GM18505 (cell line): Measurements from ENCODE around the gene LPCAT1.

Experiments used
- ATAC-seq: cut with Tn5 transposase; IDR thresholded peaks from one replicate; pipeline ENCODE4 v1.9.1; 2021; ENCODE audit not compliant: unreplicated experiment
- POLR2A ChIP-seq: IDR thresholded peaks from 4 replicates; pipeline ENCODE4 v1.6.1; 2011; ENCODE audit warnings: borderline replicate concordance; ENCODE audit not compliant: insufficient read depth, insufficient read length; ENCODE audit errors: extremely low read depth

Gene LPCAT1

GRCh38 chr5:1420211-1421195, 103.3 kb downstream of the LPCAT1 start:
- TF ChIP-seq POLR2A: no peak
- ATAC-seq: no peak

GRCh38 chr5:1419476-1420210, 104.1 kb downstream of the LPCAT1 start:
- no peak for ATAC-seq
- no peak for TF ChIP-seq POLR2A

DNA sequence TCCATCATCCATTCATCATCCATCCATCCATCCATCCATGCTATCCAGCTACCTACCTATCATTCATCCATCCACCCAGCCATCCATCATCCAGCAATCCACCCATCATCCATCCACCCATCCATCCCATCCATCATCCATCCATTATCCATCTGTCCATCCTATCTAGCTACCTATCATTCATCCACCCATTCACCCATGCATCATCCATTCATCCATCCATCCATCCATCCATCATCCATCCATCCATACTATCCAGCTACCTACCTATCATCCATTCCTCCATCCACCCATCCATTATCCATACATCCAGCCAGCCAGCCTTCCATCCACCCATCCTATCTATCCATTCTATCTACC, 104.9 kb downstream of the LPCAT1 start:
- no peak for ATAC-seq
- TF ChIP-seq POLR2A: no peak

DNA sequence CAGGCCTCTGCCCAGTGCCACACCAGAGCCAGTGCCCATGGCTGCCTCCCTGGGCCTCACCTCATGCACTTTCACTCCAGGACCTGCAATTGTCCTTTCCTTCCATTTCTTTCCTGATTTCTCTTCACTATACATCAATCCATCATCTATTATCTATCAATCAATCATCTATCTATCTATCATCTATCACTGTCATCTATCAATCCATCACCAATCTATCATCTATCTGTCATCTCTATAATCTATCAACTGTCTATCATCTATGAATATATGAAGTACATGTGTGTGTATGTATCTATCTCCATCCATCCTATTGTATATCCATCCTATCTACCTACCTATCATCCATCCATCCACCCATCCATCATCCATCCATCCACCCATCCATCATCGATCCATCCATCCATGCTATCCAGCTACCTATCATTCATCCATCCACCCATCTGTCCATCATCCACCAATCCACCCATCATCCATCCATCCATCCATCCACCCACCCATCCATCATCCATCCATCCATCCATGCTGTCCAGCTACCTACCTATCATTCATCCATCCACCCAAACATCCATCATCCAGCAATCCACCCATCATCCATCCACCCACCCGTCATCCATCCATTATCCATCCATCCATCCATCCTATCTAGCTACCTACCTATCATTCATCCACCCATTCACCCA, 105.4 kb downstream of the LPCAT1 start:
- TF ChIP-seq POLR2A: no peak
- no peak for ATAC-seq

GRCh38 chr5:1417586-1418225, 106.1 kb downstream of the LPCAT1 start:
- ATAC-seq: no peak
- no peak for TF ChIP-seq POLR2A

GRCh38 chr5:1416856-1417469, 106.8 kb downstream of the LPCAT1 start:
- no peak for ATAC-seq
- TF ChIP-seq POLR2A: no peak

GRCh38 chr5:1415626-1416360, 108.0 kb downstream of the LPCAT1 start:
- ATAC-seq: no peak
- TF ChIP-seq POLR2A: no peak

GRCh38 chr5:1415059-1415425, 108.7 kb downstream of the LPCAT1 start:
- no peak for TF ChIP-seq POLR2A
- ATAC-seq: no peak

- no peak for ATAC-seq
- TF ChIP-seq POLR2A: no peak
These were observed 109.3 kb downstream of the LPCAT1 start for GRCh38 chr5:1414311-1415058.

- ATAC-seq: no peak
These were observed 110.0 kb downstream of the LPCAT1 start for GRCh38 chr5:1413611-1414241.

DNA sequence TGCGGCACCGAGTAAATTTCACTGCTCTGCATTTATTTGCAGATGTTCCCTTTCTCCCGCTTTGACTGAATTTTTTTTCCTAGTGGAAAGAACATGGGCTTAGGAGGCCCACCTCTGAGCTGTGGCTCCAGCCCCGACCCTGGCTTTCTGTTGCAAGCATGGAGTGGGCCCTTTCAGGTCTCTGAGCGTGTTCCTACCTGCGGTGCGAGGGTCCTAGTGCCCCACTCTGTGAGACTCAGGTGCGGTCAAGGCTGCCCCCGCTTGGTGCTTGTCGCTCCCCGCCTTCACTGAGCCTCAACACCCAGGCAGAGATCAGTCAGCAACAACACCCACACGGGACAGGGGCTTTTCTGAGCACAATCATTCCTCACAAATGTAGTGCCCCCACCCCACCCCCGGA, 110.5 kb downstream of the LPCAT1 start:
- no peak for TF ChIP-seq POLR2A
- no peak for ATAC-seq

More at GRCh38 chr5:1413611-1414241, 110.0 kb downstream of the LPCAT1 start:
- TF ChIP-seq POLR2A: no peak

DNA sequence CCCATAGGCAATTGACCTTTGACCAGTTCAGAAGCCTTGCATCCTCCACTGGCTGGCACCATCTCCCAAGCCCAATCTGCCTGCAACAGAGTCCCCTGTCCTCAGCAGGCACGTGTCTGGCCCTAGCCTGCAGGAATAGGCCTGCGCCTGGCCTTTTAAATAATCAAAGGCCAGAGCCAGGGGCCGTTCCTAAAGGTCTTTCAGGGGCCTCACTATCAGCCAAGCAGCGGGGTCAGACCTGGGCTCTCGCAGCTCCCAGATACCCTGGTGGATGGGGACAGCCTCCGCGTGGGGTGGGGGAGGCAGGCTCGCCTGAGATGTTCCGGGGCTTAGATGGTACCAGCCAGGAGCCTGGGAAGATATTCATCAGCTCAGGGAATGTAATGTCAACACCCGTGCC, 111.1 kb downstream of the LPCAT1 start:
- TF ChIP-seq POLR2A: no peak
- ATAC-seq: no peak

GRCh38 chr5:1412163-1412562, 111.6 kb downstream of the LPCAT1 start:
- no peak for TF ChIP-seq POLR2A
- ATAC-seq: no peak
